Kidney epithelial cell (primary cell): Measurements from ENCODE around the gene GABARAPL2. TPM values are rescaled to one million over a fixed set of nuclear protein-coding genes. Genes with fewer than 3 reads are reported as not detected.

Experiments
- DNase-seq: peaks from one replicate; pipeline ENCODE4 v3.0.0-alpha.2; 2010; ENCODE audit warnings: low read depth
- H3K27me3 ChIP-seq: 2 replicates; pipeline ENCODE4 v1.6.0; 2011; ENCODE audit warnings: low read length; ENCODE audit not compliant: control insufficient read depth, insufficient read depth
- H3K36me3 ChIP-seq: 2 replicates; pipeline ENCODE4 v1.5.1; 2011; ENCODE audit warnings: low read length; ENCODE audit not compliant: control insufficient read depth, insufficient read depth
- H3K4me3 ChIP-seq: 2 replicates; pipeline ENCODE4 v1.5.1; 2011; ENCODE audit warnings: low read depth, mild to moderate bottlenecking, control low read depth, low read length
- CTCF ChIP-seq: IDR thresholded peaks from 2 replicates; pipeline ENCODE4 v1.5.1; 2011; ENCODE audit warnings: mild to moderate bottlenecking, moderate library complexity, low read length, control low read depth, inconsistent platforms; ENCODE audit not compliant: insufficient read depth, poor library complexity, severe bottlenecking
- total RNA-seq: library from RNA; depleted of rRNA; stranded (reverse); fragments of >200 nt; gene quantifications from 2 replicates; pipeline ENCODE4 v1.2.3, GENCODE V29; 2015

The GABARAPL2 gene
- total RNA-seq, 1 donor from 2014 or later, result 67.9 TPM

GRCh38 chr16:75558846-75559401, 7.3 kb upstream of the GABARAPL2 start:
- no peaks in the 10 kb centered on the region for H3K36me3 ChIP-seq
- no peak overlapping the region for H3K4me3 ChIP-seq
- DNase-seq, result no peak
- no peaks in the 10 kb centered on the region for H3K27me3 ChIP-seq
- no peak for TF ChIP-seq CTCF

GRCh38 chr16:75559564-75560372, 6.4 kb upstream of the GABARAPL2 start:
- peak; percentile 7 for DNase-seq
- H3K4me3 ChIP-seq, result no peak overlapping the region
- H3K36me3 ChIP-seq, result no peaks in the 10 kb centered on the region
- no peak for TF ChIP-seq CTCF
- no peaks in the 10 kb centered on the region for H3K27me3 ChIP-seq

GRCh38 chr16:75565640-75566039, 539 bp upstream of the GABARAPL2 start:
- Histone ChIP-seq H3K36me3 (no peaks in the 10 kb centered on the region), H3K27me3 (no peaks in the 10 kb centered on the region), H3K4me3 (peak overlapping the region; percentile 69)
- DNase-seq, result no peak
- TF ChIP-seq CTCF, result no peak

GRCh38 chr16:75566758-75567255, 628 bp downstream of the GABARAPL2 start:
- peak overlapping the region; percentile 69 for H3K4me3 ChIP-seq
- DNase-seq, result no peak
- no peaks in the 10 kb centered on the region for H3K27me3 ChIP-seq
- no peak for TF ChIP-seq CTCF
- no peaks in the 10 kb centered on the region for H3K36me3 ChIP-seq

- TF ChIP-seq CTCF, result no peak
- Histone ChIP-seq H3K4me3 (no peak overlapping the region), H3K36me3 (no peaks in the 10 kb centered on the region), H3K27me3 (no peaks in the 10 kb centered on the region)
- no peak for DNase-seq
Observed at GRCh38 chr16:75567911-75568310, 1.7 kb downstream of the GABARAPL2 start.
